HCT116 (cell line): ENCODE results near the gene METTL24. TPM values are rescaled to one million over a fixed set of nuclear protein-coding genes. Genes with fewer than 3 reads are reported as not detected.

Source experiments
- ATAC-seq: fragments of 200-7000 bp; cut with Tn5 transposase; 2 replicates; pipeline ENCODE4 v1.9.1; 2020; ENCODE audit warnings: mild to moderate bottlenecking, moderate library complexity
- BruUV-seq: library from RNA; stranded (reverse); fragments of 400-500 nt; replicated peaks from 2 replicates; lab custom pipeline; 2021; lab: Mats Ljungman, UMichigan
- CTCF ChIA-PET: fragments of 300-600 bp; sonication (Branson Sonifier 250); formaldehyde crosslinking; loops from one replicate; lab custom pipeline; 2021; ENCODE audit warnings: antibody characterized with exemption; lab: Charles Lee
- POLR2A ChIA-PET: fragments of 300-600, 350-600 bp; sonication (Branson Sonifier 250); formaldehyde crosslinking; loops from one replicate; lab custom pipeline; 2021; ENCODE audit warnings: antibody characterized with exemption; lab: Charles Lee
- RAD21 ChIA-PET, 2 experiments: fragments of 300-600 bp; sonication (Branson Sonifier 250); formaldehyde crosslinking; loops; one replicate each; lab custom pipeline; 2023; ENCODE audit warnings: low total read pairs in 2 of 2; ENCODE audit not compliant: uncharacterized antibody in 2 of 2, unreplicated experiment in 2 of 2, low non-redundant PET in 1 of 2; lab: Charles Lee
- DNase-seq: peaks from one replicate; pipeline ENCODE4 v3.0.0-alpha.2; 2010; ENCODE audit warnings: low read depth, low spot score
- H2AFZ ChIP-seq: fragments of 200-600 bp; shearing (Covaris generic), sonication (generic); 2 replicates; pipeline ENCODE4 v1.6.1; 2017; ENCODE audit warnings: low read depth, mixed run types, mixed read lengths, antibody characterized with exemption, low read length; ENCODE audit not compliant: poor library complexity, severe bottlenecking
- H3K27ac ChIP-seq: 2 replicates; pipeline ENCODE4 v1.5.1; 2012; ENCODE audit warnings: low read depth, low read length
- H3K27me3 ChIP-seq: fragments of 200-600 bp; sonication (generic); 2 replicates; pipeline ENCODE4 v1.6.1; 2016; ENCODE audit warnings: mixed run types, low read length, mixed read lengths; ENCODE audit not compliant: insufficient read depth
- H3K36me3 ChIP-seq, 2 experiments: fragments of 200-500 bp in 1 of 2; fragments of 200-600 bp in 1 of 2; sonication (Bioruptor generic) in 1 of 2; sonication (generic) in 1 of 2; 2 replicates each; pipeline versions ENCODE4 v1.5.1 to v1.6.1; 2014 to 2016; ENCODE audit warnings: low read length in 2 of 2, inconsistent platforms in 1 of 2, mixed read lengths in 1 of 2, mixed run types in 1 of 2; ENCODE audit not compliant: insufficient read depth in 2 of 2, control insufficient read depth in 1 of 2
- H3K4me1 ChIP-seq, 2 experiments: fragments of 200-600 bp in 1 of 2; sonication (generic) in 1 of 2; 2 replicates each; pipeline versions ENCODE4 v1.5.1 to v1.6.1; 2012 to 2017; ENCODE audit warnings: low read length in 2 of 2, inconsistent platforms in 1 of 2, mild to moderate bottlenecking in 1 of 2, mixed read lengths in 1 of 2, mixed run types in 1 of 2, moderate library complexity in 1 of 2; ENCODE audit not compliant: insufficient read depth in 2 of 2, control insufficient read depth in 1 of 2
- H3K4me2 ChIP-seq: fragments of 200-600 bp; sonication (generic); 2 replicates; pipeline ENCODE4 v1.6.1; 2017; ENCODE audit warnings: mixed run types, low read length, mixed read lengths
- H3K4me3 ChIP-seq, 2 experiments: fragments of 200-600 bp in 1 of 2; sonication (generic) in 1 of 2; replicated peaks in 1 of 2; 2 replicates each; pipeline ENCODE4 v1.5.1; 2011 to 2016; ENCODE audit warnings: low read length in 2 of 2, control low read depth in 1 of 2, low read depth in 1 of 2, mild to moderate bottlenecking in 1 of 2, mixed read lengths in 1 of 2, mixed run types in 1 of 2
- H3K79me2 ChIP-seq: fragments of 200-600 bp; sonication (generic); 2 replicates; pipeline ENCODE4 v1.6.1; 2017; ENCODE audit warnings: mild to moderate bottlenecking, mixed run types, low read length, moderate library complexity, mixed read lengths; ENCODE audit not compliant: insufficient read depth
- H3K9ac ChIP-seq: fragments of 200-600 bp; sonication (generic); 2 replicates; pipeline ENCODE4 v1.6.1; 2016; ENCODE audit warnings: low read length, mixed read lengths
- H3K9me2 ChIP-seq: fragments of 200-600 bp; sonication (generic), shearing (Covaris generic); 2 replicates; pipeline ENCODE4 v1.6.1; 2017; ENCODE audit warnings: mixed run types, mild to moderate bottlenecking, moderate library complexity; ENCODE audit not compliant: insufficient read depth
- H3K9me3 ChIP-seq, 2 experiments: fragments of 200-500 bp in 1 of 2; fragments of 200-600 bp in 1 of 2; sonication (Bioruptor generic) in 1 of 2; sonication (generic) in 1 of 2; 2 replicates each; pipeline ENCODE4 v1.6.1; 2014 to 2017; ENCODE audit warnings: low read length in 2 of 2, mixed read lengths in 2 of 2, inconsistent platforms in 1 of 2, low read depth in 1 of 2, mild to moderate bottlenecking in 1 of 2, mixed run types in 1 of 2, moderate library complexity in 1 of 2; ENCODE audit not compliant: control insufficient read depth in 1 of 2, insufficient read depth in 1 of 2
- H4K20me1 ChIP-seq: fragments of 200-600 bp; sonication (generic), shearing (Covaris generic); 2 replicates; pipeline ENCODE4 v1.6.1; 2017; ENCODE audit warnings: mixed run types, mild to moderate bottlenecking, moderate library complexity; ENCODE audit not compliant: insufficient read depth
- ATF3 ChIP-seq: IDR thresholded peaks from 2 replicates; pipeline ENCODE4 v1.6.1; 2012
- CEBPB ChIP-seq: IDR thresholded peaks from 2 replicates; pipeline ENCODE4 v1.6.1; 2012; ENCODE audit warnings: low read depth
- CTCF ChIP-seq, 3 experiments: fragments of 200-600 bp in 1 of 3; sonication (generic) in 1 of 3; IDR thresholded peaks in 2 of 3; conservative IDR thresholded peaks in 1 of 3; 2 replicates each; pipeline ENCODE4 v1.5.1; 2012 to 2017; ENCODE audit warnings: low read depth in 2 of 3, low read length in 2 of 3, antibody characterized with exemption in 1 of 3, borderline replicate concordance in 1 of 3, control low read depth in 1 of 3, mild to moderate bottlenecking in 1 of 3, mixed read lengths in 1 of 3, mixed run types in 1 of 3, moderate library complexity in 1 of 3; ENCODE audit not compliant: insufficient read depth in 1 of 3
- FOSL1 ChIP-seq: IDR thresholded peaks from 2 replicates; pipeline ENCODE4 v1.6.1; 2012; ENCODE audit warnings: low read depth
- MAX ChIP-seq: IDR thresholded peaks from 2 replicates; pipeline ENCODE4 v1.6.1; 2012
- SIN3A ChIP-seq: IDR thresholded peaks from 2 replicates; pipeline ENCODE4 v1.6.1; 2012; ENCODE audit warnings: low read depth
- TCF7L2 ChIP-seq: IDR thresholded peaks from 2 replicates; pipeline ENCODE4 v1.7.0; 2011; ENCODE audit warnings: borderline replicate concordance, inconsistent platforms; ENCODE audit not compliant: insufficient read depth, insufficient read length; ENCODE audit errors: extremely low read depth
- YY1 ChIP-seq: IDR thresholded peaks from 2 replicates; pipeline ENCODE4 v1.6.1; 2011; ENCODE audit warnings: low read length, low read depth, moderate library complexity, mild to moderate bottlenecking; ENCODE audit not compliant: insufficient replicate concordance; ENCODE audit errors: extremely low read depth
- ZNF274 ChIP-seq: fragments of 200-500 bp; sonication (Bioruptor generic); IDR thresholded peaks from 2 replicates; pipeline ENCODE4 v1.6.1; 2014; ENCODE audit warnings: mild to moderate bottlenecking, low read depth, low read length, inconsistent platforms
- intact Hi-C: fragments of 100-400 bp; cut with micrococcal nuclease; formaldehyde crosslinking; loops from 2 replicates; pipeline ENCODE4 v1.10.0; 2022
- total RNA-seq: library from RNA; stranded (reverse); gene quantifications from one replicate; pipeline ENCODE4 v1.2.1, GENCODE V29; 2021; ENCODE audit not compliant: unreplicated experiment

Gene METTL24
- total RNA-seq, 1 experiment from 2014 or later = not detected

GRCh38 chr6:110283657-110284056, 74.5 kb downstream of the METTL24 start:
- POLR2A ChIA-PET = no interaction called here
- Histone ChIP-seq H3K9me2 (no peaks in the 10 kb centered on the region), H3K79me2 (no peaks in the 10 kb centered on the region), H3K4me2 (no peak overlapping the region), H3K4me1 (no peaks in the 10 kb centered on the region), H3K9me3 (no peaks in the 10 kb centered on the region), H3K9ac (no peak overlapping the region), H2AFZ (no peak overlapping the region), H3K36me3 (no peaks in the 10 kb centered on the region), H4K20me1 (no peaks in the 10 kb centered on the region), H3K27me3 (peaks cover 40% of the 10 kb centered on the region; the same call in 1 of the 2 replicates), H3K27ac (no peak overlapping the region), H3K4me3 (no peak overlapping the region)
- DNase-seq (no peak), ATAC-seq (no peak)
- intact Hi-C loops = no loop called here
- RAD21 ChIA-PET = no interaction called here
- TF ChIP-seq MAX (no peak), TCF7L2 (no peak), CEBPB (no peak), ATF3 (no peak), SIN3A (no peak), FOSL1 (no peak), YY1 (no peak), CTCF (IDR thresholded peaks at IDR 0.05 in 2 of 3, conservative IDR thresholded peaks at IDR 0.05 in 1 of 3; ENCODE audit: borderline replicate concordance in 1 of 3, insufficient read depth in 1 of 3, low read depth in 2 of 3, low read length in 2 of 3) (no peak), ZNF274 (no peak)
- CTCF ChIA-PET = no interaction called here
- no TSS peak for BruUV-seq
